HEK293T (cell line): ENCODE results near the gene KCTD15.

ENCODE experiments used
- BHLHE40 ChIP-seq: fragments of 450-650 bp; IDR thresholded peaks from 2 replicates; pipeline ENCODE4 v1.6.1; 2016; ENCODE audit warnings: mild to moderate bottlenecking, moderate library complexity, borderline replicate concordance
- FOXM1 ChIP-seq: fragments of 450-650 bp; IDR thresholded peaks from 2 replicates; pipeline ENCODE4 v1.6.1; 2017; ENCODE audit warnings: mild to moderate bottlenecking, borderline replicate concordance
- HDGF ChIP-seq: fragments of 450-650 bp; IDR thresholded peaks from 2 replicates; pipeline ENCODE4 v1.6.1; 2017; ENCODE audit warnings: antibody characterized with exemption, borderline replicate concordance
- SUZ12 ChIP-seq: fragments of 450-650 bp; IDR thresholded peaks from 2 replicates; pipeline ENCODE4 v1.6.1; 2016; ENCODE audit warnings: mild to moderate bottlenecking

DNA sequence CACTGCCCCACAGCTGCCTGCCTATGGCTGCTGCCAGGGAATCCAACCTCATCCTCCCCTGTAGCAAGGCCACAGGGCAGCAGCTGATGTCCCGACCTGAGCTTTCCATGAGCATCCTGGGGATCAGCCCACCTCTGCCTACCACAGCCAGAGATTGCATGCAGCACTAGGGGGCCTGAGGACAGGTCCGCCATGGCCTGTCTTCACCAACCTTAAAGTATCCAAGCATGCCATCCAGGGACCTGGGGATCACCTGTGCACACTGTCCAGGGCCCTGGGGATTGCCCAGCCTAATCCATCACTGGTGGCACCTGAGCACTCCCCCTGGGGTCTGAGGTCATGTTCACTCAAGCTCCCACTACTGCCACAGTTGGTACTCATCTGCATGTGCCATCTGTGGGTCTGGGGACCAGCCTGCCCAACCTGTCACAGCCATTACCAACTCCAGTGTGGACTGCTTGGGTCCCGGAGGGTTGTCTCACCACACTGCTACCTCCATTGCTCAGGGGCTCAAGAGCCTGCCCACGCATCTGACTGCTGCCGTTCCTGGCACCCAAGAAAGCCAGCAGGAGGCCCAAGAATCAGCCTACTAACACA, 53.0 kb downstream of the KCTD15 start:
- TF ChIP-seq FOXM1 (no peak), HDGF (no peak), BHLHE40 (no peak), SUZ12 (no peak)
